GM18520 (cell line): ENCODE measurements around the gene NOSTRIN.
"Not testable (repeated sequence)": the region's sequence is repeated elsewhere in the genome, so short reads cannot be mapped to it uniquely, and the experiment has no call there.

Experiments
- ATAC-seq: cut with Tn5 transposase; IDR thresholded peaks from one replicate; pipeline ENCODE4 v1.9.1; 2021; ENCODE audit not compliant: unreplicated experiment

The NOSTRIN gene

GRCh38 chr2:168874368-168875054 lies 72.1 kb downstream of the NOSTRIN start:
- ATAC-seq: no peak

DNA sequence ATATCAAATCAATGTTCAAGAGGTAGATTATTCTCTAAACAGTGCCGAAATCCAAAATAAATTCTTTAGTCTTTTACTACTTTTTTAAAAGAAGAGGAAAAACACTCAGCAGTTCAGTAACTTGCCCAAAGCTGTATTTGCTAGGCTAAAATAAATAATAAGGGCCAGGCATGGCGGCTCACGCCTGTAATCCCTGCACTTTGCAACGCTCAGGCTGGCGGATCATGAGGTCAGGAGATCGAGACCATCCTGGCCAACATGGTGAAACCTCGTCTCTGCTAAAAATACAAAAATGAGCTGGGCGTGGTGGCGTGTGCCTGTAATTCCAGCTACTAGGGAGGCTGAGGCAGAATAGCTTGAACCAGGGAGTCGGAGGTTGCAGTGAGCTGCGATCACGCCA lies 79.7 kb downstream of the NOSTRIN start:
- ATAC-seq: not testable (repeated sequence)

DNA sequence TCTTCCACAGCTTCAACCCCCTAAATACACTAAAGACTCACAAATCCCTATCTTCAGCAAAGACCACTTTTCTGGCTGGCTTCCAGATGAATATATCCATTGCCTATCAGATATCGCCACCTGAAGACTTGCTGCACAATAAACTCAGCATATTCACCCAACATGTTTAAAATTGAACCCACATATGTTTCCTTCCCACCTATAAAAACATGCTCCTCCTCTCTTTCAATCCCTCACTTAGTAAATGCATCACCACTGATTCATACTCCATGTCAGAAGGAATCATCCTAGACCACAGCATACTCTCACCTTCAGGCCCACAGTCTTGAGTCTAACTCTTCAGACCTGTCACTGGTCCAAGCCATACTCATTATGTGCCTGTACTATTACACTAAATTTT lies 82.5 kb downstream of the NOSTRIN start:
- ATAC-seq: no peak

DNA sequence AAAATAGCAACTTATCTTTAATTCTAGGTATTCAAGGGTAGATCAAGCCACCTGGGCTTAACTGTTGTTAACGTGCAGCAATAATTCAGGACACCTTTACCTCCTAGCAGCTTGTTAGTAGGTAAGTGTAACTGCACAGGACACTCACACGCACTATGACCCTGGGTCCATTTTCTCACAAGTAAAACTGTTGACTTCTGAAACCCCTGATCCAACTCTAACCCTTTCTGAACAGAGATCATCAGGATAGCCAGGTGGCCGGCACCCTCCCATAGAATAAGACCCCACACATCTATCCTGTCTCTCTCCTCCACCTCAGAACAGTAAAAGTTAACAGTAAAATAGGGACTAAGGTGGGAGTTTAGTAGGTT lies 87.2 kb downstream of the NOSTRIN start:
- no peak for ATAC-seq

DNA sequence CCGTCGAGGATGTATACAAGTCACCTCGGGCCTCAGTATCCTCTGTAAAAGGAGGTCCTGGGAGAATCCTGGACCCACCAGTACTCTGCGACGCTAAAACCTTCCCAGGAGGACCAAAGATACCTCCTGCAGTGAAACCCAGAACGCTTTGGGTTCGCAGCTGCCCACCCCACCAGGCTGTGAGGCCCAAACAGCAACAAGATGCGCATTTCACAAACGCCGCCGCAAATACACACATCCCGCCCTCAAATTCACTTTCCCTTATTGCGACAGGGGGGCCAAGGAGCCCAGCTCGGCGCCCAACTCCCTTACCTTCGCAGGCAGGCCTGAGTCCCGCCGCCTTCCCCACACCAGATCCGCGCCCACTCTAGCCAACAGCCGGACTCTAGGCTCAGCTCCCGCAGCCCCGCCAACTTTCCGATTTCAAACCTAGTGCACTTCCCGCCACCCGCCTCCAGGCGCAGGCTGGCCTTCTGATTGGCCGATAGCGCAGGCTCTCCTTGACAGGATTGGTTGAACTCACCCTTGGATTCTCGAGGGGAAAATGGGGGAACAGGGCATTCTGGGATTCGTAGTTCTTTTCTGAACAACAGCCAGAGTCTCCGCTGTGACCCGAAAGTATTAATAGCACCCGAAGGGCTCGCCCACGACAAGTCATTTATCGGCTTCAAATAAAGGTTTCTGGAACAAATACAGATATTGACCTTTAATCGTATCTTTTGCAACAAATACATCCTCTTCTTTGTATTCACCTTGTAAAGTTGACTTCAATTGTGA lies 87.8 kb downstream of the NOSTRIN start, which contains the start of gene SPC25:
TSS of gene SPC25 (minus strand) at position 425 of the 777 bp plus-strand sequence. CDS start 911 bp downstream, outside the sequence.
- peak; percentile 100 for ATAC-seq

GRCh38 chr2:168892327-168892726 lies 89.9 kb downstream of the NOSTRIN start:
- no peak for ATAC-seq

- ATAC-seq: no peak
Measured at GRCh38 chr2:168894101-168894500, 91.7 kb downstream of the NOSTRIN start.

DNA sequence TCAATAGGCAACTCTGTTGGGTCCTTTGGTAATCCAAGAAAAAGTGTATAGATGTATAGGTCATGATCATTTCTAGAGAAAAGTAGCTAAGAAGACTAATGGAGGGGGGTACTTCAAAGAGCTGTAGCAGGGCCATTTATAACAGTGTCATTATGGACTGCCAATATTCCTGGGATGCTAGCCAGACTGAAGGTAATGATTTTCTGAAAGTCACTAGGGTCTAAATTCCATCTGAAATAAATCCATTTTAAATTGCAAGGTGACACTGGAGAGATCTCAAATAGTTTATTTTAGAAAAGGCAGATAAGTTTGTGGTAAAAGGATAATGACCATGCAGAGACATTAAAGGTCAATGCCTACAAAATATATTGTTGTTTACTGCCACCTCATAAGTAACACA lies 92.3 kb downstream of the NOSTRIN start:
- ATAC-seq: no peak

- ATAC-seq: no peak
Measured at GRCh38 chr2:168895771-168896170, 93.3 kb downstream of the NOSTRIN start.

DNA sequence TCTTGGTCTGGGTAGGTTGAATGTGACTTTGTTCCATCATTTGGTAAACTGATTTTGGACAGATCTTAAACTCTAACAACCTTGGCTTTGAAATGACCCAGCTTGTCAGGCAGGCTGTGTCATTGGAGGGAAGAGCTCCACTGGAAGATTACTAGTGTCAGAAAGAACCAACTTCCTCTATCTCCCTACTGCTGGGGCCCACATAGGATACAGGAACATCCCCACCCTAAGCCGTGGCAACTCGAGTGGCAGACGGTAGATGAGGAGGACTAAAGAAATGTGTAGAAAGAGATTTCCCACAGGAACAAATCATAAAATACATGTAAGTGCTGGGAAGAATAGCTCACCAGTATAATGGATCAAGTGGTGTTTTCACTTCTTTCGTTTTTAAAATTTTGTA lies 94.3 kb downstream of the NOSTRIN start:
- no peak for ATAC-seq

DNA sequence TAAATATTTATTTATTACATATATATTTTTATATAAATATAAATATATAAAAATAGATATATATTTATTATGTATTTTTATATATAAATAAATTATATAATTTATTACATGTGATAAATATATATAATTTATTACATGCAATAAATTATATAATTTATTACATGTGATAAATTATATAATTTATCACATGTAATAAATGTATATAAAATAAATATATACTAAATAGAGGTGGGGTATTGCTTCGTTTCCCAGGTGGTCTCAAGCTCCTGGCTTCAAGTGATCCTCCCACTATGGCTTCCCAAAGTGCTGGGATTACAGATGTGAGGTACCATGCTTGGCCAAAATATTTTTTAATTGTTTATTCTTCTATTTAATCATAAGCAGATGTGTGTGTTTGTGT lies 95.0 kb downstream of the NOSTRIN start:
- ATAC-seq: no peak

- no peak for ATAC-seq
Measured at GRCh38 chr2:168901003-168901402, 98.6 kb downstream of the NOSTRIN start, which contains the start of gene G6PC2. Gene G6PC2 (plus strand): TSS chr2:168901291. CDS start chr2:168901332, 41 bp downstream.

- ATAC-seq: no peak
Measured at GRCh38 chr2:168903888-168904287, 101.5 kb downstream of the NOSTRIN start.

DNA sequence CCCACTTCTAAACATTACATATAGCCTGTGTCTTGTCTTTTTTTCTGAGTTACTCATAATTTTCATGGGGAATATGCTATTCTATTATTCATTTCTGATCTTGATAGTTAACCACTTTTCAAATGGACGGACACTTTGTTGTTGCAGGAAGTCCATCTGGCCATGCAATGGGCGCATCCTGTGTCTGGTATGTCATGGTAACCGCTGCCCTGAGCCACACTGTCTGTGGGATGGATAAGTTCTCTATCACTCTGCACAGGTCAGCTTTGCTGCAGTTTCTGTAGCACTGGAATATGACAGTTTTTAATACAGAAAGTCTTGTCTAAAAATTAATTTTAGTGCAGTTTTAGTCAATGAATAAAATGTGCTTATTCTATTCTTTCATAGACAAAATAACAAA lies 101.9 kb downstream of the NOSTRIN start:
- ATAC-seq: no peak

DNA sequence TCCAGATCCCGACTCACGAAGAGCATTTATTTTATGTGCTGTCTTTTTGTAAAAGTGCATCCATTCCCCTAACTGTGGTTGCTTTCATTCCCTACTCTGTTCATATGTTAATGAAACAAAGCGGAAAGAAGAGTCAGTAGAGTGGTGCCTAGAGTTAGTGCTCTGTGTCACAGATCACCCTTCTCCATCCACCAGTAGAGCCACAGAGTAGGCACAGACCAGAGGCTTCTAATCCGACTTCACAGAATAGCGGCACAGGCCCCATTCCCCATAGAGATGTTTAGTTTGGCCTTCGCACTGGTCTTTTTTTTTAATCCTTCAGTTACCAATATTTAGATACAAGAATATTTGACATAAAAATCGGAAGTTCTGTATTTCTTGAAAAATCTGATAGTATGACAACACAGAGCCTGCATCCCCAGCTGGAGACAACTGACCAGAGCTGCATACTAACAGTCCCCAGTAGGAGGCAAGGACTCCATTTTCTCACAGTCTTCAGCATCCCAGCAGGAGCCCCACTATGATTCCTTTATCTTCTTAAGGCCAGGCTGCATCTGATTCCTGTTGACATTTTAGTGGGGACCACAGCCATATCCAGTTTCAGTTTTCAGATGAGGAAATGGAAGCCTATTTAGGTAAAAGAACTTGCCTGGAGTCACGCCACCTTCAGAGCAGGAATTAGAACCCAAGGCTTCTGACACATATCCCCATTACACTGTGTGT lies 105.7 kb downstream of the NOSTRIN start:
- no peak for ATAC-seq

GRCh38 chr2:168910330-168910729 lies 107.9 kb downstream of the NOSTRIN start:
- no peak for ATAC-seq

GRCh38 chr2:168912466-168912865 lies 110.0 kb downstream of the NOSTRIN start:
- ATAC-seq: no peak

DNA sequence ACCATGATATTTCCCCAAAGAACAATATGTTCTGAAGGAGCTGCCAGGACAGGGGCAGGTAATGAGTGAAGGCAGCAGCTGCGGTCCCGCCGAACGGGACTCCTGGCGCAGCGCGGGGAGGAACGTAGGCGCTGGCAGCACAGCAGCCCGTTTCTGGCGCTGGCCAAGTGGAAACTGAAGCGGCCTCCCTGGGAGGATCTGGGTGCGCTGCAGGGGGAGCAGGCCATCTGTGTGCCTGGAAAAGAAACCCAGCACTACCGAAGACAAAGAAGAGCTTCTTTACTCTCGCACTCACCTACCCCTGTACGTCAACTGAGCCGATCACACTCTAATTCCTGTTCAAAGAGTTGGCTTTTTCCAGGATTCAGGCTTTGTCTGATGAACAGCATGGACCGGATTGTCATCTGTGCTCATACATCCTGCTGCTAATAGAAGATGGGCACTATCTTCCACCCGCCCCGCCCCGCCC lies 110.5 kb downstream of the NOSTRIN start:
- no peak for ATAC-seq

- no peak for ATAC-seq
Measured at GRCh38 chr2:168913495-168913894, 111.1 kb downstream of the NOSTRIN start.
